Prostate gland (tissue), 2 donors: ENCODE results near the gene CHST15.

Experiments used
- POLR2A ChIP-seq: fragments of 450-650 bp; IDR thresholded peaks from one replicate; pipeline ENCODE4 v1.6.1; 2016; ENCODE audit warnings: antibody characterized with exemption, mild to moderate bottlenecking
- TF ChIP-seq, protein P1 (sequence below), 4 experiments: fragments of 200-600 bp in 2 of 4; fragments of 450-650 bp in 2 of 4; sonication (generic) in 2 of 4; IDR thresholded peaks; 1 replicate in 3 of 4; 2 replicates in 1 of 4; pipeline ENCODE4 v1.5.1; 2016 to 2019; ENCODE audit warnings: antibody characterized with exemption in 4 of 4, mild to moderate bottlenecking in 2 of 4, moderate library complexity in 2 of 4

DNA sequence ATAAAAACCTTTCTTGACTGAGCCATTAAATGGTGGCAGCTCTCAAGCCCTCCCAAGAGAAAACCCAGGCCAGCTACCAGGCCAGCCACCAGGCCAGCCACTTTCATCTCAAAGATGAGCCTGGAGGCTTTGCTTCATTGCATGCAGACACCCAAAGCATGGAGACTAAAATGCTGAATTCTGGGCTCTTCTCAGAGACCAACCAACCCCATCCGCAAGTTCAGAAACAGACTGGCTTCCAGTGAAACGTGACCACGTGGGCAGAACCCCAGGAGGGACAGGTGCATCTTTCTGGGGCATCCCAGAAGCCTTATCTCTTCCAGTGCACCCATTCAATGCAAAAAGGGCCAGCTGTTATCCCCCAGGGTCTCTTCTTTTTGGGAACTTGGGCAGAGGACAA is 20.9 kb downstream of the CHST15 start:
- TF ChIP-seq POLR2A = no peak
- TF ChIP-seq, protein P1, sequence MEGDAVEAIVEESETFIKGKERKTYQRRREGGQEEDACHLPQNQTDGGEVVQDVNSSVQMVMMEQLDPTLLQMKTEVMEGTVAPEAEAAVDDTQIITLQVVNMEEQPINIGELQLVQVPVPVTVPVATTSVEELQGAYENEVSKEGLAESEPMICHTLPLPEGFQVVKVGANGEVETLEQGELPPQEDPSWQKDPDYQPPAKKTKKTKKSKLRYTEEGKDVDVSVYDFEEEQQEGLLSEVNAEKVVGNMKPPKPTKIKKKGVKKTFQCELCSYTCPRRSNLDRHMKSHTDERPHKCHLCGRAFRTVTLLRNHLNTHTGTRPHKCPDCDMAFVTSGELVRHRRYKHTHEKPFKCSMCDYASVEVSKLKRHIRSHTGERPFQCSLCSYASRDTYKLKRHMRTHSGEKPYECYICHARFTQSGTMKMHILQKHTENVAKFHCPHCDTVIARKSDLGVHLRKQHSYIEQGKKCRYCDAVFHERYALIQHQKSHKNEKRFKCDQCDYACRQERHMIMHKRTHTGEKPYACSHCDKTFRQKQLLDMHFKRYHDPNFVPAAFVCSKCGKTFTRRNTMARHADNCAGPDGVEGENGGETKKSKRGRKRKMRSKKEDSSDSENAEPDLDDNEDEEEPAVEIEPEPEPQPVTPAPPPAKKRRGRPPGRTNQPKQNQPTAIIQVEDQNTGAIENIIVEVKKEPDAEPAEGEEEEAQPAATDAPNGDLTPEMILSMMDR (IDR thresholded peaks at IDR 0.05) = no peak
